Suprapubic skin (tissue), 3 donors: ENCODE data around the gene SERGEF.

Experiments
- EP300 ChIP-seq: sonication (generic); formaldehyde crosslinking; IDR thresholded peaks from one replicate; pipeline ENCODE4 v1.6.1; 2017; ENCODE audit warnings: antibody characterized with exemption
- TF ChIP-seq, protein P1 (sequence below), 2 donors: fragments of 200-600 bp in 1 of 2; fragments of 450-650 bp in 1 of 2; sonication (generic) in 1 of 2; IDR thresholded peaks; one replicate each; pipeline ENCODE4 v1.5.1; 2016 to 2019; ENCODE audit warnings: antibody characterized with exemption in 2 of 2, mild to moderate bottlenecking in 1 of 2, moderate library complexity in 1 of 2

DNA sequence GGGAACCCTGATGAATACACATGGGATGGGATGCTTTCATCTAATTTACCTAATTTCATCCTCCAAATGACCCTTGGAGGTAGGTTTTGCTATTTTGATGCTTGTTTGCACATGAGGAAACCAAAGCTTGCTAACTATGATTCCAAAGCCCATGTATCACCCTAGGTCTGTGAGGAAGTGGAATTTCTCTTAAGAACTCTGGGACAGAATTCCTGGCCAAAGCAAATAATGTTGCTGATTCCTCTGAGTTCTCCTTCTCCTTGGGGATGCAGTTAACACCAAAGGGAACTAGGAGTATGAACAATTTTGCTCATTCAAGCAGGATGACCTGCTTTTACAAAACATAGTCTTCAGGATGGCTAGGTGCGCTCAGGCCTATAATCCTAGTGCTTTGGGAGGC, 198.3 kb downstream of the SERGEF start:
- TF ChIP-seq, protein P1, sequence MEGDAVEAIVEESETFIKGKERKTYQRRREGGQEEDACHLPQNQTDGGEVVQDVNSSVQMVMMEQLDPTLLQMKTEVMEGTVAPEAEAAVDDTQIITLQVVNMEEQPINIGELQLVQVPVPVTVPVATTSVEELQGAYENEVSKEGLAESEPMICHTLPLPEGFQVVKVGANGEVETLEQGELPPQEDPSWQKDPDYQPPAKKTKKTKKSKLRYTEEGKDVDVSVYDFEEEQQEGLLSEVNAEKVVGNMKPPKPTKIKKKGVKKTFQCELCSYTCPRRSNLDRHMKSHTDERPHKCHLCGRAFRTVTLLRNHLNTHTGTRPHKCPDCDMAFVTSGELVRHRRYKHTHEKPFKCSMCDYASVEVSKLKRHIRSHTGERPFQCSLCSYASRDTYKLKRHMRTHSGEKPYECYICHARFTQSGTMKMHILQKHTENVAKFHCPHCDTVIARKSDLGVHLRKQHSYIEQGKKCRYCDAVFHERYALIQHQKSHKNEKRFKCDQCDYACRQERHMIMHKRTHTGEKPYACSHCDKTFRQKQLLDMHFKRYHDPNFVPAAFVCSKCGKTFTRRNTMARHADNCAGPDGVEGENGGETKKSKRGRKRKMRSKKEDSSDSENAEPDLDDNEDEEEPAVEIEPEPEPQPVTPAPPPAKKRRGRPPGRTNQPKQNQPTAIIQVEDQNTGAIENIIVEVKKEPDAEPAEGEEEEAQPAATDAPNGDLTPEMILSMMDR (IDR thresholded peaks at IDR 0.05): no peak
- no peak for TF ChIP-seq EP300
